Measurements from ENCODE around the gene VEZT.
A peak's percentile ranks its signal among the peaks of the same experiment; 100 is the strongest.

The VEZT gene, protein sequence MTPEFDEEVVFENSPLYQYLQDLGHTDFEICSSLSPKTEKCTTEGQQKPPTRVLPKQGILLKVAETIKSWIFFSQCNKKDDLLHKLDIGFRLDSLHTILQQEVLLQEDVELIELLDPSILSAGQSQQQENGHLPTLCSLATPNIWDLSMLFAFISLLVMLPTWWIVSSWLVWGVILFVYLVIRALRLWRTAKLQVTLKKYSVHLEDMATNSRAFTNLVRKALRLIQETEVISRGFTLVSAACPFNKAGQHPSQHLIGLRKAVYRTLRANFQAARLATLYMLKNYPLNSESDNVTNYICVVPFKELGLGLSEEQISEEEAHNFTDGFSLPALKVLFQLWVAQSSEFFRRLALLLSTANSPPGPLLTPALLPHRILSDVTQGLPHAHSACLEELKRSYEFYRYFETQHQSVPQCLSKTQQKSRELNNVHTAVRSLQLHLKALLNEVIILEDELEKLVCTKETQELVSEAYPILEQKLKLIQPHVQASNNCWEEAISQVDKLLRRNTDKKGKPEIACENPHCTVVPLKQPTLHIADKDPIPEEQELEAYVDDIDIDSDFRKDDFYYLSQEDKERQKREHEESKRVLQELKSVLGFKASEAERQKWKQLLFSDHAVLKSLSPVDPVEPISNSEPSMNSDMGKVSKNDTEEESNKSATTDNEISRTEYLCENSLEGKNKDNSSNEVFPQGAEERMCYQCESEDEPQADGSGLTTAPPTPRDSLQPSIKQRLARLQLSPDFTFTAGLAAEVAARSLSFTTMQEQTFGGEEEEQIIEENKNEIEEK

DNA sequence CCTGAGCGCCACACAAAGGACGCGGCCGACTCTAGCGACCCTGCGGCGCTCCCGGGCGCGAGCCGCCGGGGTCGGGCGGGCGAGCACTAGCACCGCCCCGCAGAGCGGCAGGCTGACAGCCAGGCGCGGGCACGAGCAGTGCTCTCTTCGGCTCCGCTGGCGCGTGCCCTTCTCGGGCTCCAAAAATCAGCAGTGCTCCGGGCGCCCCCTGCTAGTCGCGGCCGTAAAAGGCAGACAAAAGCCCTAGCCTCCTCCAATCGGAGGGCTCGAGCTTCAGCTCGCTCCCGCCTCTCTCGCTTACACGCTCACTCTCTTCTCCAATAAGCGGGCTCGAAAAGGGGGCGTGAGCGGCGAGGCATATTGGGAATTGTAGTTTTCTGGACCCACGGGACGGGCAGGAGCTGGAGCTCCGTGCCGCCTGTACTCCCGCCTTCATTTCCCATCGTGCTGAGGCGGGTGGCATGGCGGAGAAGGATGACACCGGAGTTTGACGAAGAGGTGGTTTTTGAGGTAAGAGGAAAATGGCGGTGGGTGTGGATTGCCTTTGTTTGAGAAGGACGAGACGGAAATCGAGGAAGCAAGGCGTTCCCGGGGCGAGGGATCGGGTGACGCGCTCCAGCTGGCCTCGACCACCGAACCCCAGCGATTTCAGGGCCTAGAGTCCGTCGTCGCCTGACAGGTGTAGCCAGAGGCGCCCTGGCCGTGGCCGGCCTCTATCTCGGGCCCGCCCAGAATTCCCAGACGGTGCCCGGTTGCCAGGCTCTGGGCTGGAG is at the start of gene VEZT, which contains the start of gene FGD6:
Gene VEZT, plus strand, starts transcription at position 431 of the 773 bp plus-strand sequence. Its CDS starts 44 bp downstream, at position 475.
Gene FGD6, minus strand, starts transcription at position 91 of the 773 bp plus-strand sequence. CDS start 227 bp downstream, outside the sequence.
- DNase-seq (ENCODE audit: low read depth): peak; percentile 99
- peak within 1 kb of the TSS; percentile 90 for H3K4me3 ChIP-seq (replicated peaks; ENCODE audit: low read depth, low read length)
- TF ChIP-seq, protein P1, sequence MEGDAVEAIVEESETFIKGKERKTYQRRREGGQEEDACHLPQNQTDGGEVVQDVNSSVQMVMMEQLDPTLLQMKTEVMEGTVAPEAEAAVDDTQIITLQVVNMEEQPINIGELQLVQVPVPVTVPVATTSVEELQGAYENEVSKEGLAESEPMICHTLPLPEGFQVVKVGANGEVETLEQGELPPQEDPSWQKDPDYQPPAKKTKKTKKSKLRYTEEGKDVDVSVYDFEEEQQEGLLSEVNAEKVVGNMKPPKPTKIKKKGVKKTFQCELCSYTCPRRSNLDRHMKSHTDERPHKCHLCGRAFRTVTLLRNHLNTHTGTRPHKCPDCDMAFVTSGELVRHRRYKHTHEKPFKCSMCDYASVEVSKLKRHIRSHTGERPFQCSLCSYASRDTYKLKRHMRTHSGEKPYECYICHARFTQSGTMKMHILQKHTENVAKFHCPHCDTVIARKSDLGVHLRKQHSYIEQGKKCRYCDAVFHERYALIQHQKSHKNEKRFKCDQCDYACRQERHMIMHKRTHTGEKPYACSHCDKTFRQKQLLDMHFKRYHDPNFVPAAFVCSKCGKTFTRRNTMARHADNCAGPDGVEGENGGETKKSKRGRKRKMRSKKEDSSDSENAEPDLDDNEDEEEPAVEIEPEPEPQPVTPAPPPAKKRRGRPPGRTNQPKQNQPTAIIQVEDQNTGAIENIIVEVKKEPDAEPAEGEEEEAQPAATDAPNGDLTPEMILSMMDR (IDR thresholded peaks at IDR 0.05; ENCODE audit: low read length, missing control alignments): peak; percentile 49

DNA sequence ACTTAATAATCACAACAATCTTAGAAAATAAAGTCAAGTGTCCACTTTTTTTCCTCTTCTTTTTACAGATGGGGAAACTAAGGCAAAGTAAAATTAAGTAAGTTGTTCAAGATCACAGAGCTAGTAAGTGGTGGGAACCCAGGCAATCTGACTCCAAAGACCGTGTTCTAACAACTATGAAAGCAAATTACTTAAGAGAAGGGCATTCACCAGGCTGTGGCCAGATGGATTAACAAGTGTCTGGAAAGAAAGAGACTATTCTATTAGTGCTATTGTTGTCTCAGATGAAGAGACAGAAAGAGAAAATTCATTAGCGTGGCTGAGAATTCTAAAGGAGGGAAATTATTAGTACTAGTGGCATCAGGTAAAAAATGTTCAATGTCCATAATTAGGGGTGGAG is 48.9 kb upstream of the VEZT start:
- TF ChIP-seq, protein P1 (IDR thresholded peaks at IDR 0.05; ENCODE audit: low read length, missing control alignments): no peak

DNA sequence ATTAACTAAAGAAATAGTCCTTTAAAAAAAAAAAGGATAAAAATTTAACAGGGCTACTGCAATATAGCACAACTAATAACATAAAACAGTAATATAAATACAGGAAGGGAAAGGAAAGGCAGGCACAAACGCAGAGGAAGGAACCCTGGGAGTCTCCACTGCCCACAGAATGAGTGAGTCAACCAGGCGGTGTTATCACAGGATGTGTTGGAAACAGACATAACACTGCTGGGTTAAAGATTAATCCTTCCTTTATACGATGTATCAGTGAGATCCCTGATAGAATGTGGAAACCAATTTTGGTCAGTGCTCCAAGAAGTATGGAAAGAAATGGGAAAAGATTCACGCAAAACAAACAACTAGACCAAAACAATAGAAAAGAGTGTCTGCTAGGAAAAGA is 48.2 kb upstream of the VEZT start:
- DNase-seq (ENCODE audit: low read depth): peak; percentile 73
- H3K4me3 ChIP-seq (replicated peaks; ENCODE audit: low read depth, low read length): no peak overlapping the region
- TF ChIP-seq, protein P1 (IDR thresholded peaks at IDR 0.05; ENCODE audit: low read length, missing control alignments): no peak

More for the DNA sequence above, 48.9 kb upstream of the VEZT start:
- H3K4me3 ChIP-seq (replicated peaks; ENCODE audit: low read depth, low read length): no peak overlapping the region
- no peak for DNase-seq (ENCODE audit: low read depth)

DNA sequence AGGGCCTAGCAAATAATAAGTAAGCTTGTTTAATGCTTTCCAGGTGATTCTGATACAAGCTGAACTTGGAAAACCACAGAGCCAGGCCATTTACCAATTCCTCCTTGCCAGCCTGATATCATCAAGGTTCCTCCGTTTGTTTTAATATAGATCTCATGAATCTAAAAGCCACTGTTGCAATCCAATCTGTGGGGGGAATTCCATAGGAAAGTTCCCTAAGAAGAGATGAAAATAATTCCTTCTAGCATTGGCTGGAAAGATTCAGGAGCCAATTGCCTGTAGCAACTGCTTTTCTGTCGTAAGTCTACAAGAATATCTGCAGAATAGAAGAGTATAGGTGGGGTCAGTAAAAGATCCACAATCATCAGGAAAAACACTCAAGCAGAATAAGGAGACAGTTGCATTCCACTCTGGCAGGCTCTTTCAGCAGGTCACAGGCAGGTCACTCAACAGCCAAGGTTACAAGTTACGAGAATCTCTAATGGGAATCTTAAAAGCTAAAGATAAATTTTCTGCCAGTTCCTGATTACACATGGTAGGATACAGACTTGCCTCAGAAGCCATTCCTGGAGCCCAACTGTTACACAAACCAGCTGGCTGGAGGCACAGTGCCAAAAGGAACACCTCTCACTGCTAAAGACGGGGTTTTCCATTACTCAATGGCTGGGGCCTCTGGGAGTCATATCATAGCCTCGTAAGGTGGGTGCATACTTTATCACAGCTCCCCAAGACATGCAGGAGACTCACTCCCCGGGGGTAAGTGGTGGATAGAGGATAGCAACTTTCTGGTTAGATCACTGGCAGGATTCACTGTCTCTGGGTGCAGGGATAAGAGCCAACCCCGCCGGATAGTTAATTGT is 44.0 kb upstream of the VEZT start:
- peak; percentile 92 for DNase-seq (ENCODE audit: low read depth)
- no peak overlapping the region for H3K4me3 ChIP-seq (replicated peaks; ENCODE audit: low read depth, low read length)

DNA sequence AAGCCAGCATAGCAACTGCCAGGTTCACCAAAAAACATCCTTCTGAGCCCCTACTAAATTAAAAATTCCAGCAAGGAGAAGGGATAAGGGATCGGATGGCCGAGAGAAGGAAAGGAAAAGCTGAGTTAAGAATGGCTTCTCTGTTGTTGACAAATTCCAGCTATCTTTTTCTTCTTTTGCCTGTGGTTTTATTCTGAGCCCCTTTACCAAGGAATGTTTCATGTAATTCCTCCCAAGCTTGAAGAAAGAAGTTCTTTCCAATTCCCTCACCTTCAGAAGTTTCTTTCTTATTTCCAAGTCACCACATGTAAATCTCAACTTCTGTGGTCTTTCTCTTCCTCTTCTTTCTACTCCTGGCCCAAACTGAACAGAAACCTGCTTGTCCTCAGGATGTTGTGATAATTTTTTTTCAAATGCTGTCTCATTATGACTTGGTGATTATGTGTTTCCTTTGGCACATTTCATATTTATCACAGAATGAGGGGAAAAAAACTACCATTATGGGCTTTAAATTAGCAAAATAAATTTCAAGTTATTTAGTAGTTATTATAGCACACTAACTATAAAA is 40.3 kb upstream of the VEZT start:
- TF ChIP-seq, protein P1 (IDR thresholded peaks at IDR 0.05; ENCODE audit: low read length, missing control alignments): no peak
- no peak for DNase-seq (ENCODE audit: low read depth)
- H3K4me3 ChIP-seq (replicated peaks; ENCODE audit: low read depth, low read length): no peak overlapping the region

More for the DNA sequence above, 44.0 kb upstream of the VEZT start:
- TF ChIP-seq, protein P1 (IDR thresholded peaks at IDR 0.05; ENCODE audit: low read length, missing control alignments): no peak
